SK-N-MC (cell line): ENCODE results near the gene REG3G.

Experiments
- EZH2 ChIP-seq: fragments of 200-600 bp; sonication (generic); IDR thresholded peaks from one replicate; pipeline ENCODE4 v1.6.1; 2017; ENCODE audit warnings: antibody characterized with exemption
- POLR2AphosphoS5 ChIP-seq: IDR thresholded peaks from 2 replicates; pipeline ENCODE4 v1.6.1; 2012; ENCODE audit warnings: mild to moderate bottlenecking, low read depth, low read length, borderline replicate concordance

GRCh38 chr2:78985558-78985957, 39.9 kb upstream of the REG3G start:
- TF ChIP-seq POLR2AphosphoS5, result no peak
- TF ChIP-seq EZH2, result no peak
